AG04450 (cell line): ENCODE measurements around the gene TRIM54. TPM values are rescaled to one million over a fixed set of nuclear protein-coding genes. Genes with fewer than 3 reads are reported as not detected.

Experiments used
- CTCF ChIA-PET: fragments of 300-600, 350-600 bp; formaldehyde crosslinking; extraction: SDS; loops from one replicate; lab custom pipeline; 2022; ENCODE audit warnings: antibody characterized with exemption, inconsistent platforms; lab: Charles Lee
- POLR2A ChIA-PET: fragments of 350-600 bp; formaldehyde crosslinking; extraction: SDS; loops from one replicate; lab custom pipeline; 2021; ENCODE audit warnings: antibody characterized with exemption, inconsistent platforms; lab: Yijun Ruan, JAX
- DNase-seq: peaks from one replicate; pipeline ENCODE4 v3.0.0-alpha.2; 2011; ENCODE audit warnings: low read depth, low spot score
- H3K27ac ChIP-seq: one replicate; pipeline ENCODE4 v1.5.1; 2012; ENCODE audit warnings: low read depth, low read length, control low read depth
- H3K27me3 ChIP-seq: one replicate; pipeline ENCODE4 v1.6.0; 2012; ENCODE audit warnings: low read length; ENCODE audit not compliant: control insufficient read depth, insufficient read depth
- H3K4me3 ChIP-seq: 2 replicates; pipeline ENCODE4 v1.5.1; 2011; ENCODE audit warnings: mild to moderate bottlenecking, low read depth, low read length, control low read depth
- H3K9me3 ChIP-seq: 2 replicates; pipeline ENCODE4 v1.5.1; 2012; ENCODE audit warnings: low read length; ENCODE audit not compliant: control insufficient read depth, insufficient read depth
- CTCF ChIP-seq: IDR thresholded peaks from 2 replicates; pipeline ENCODE4 v1.5.1; 2011; ENCODE audit warnings: low read depth, low read length, control low read depth, inconsistent platforms
- polyA plus RNA-seq: library from polyadenylated mRNA; depleted of rRNA; stranded (reverse); fragments of >200 nt; gene quantifications from 2 replicates; pipeline ENCODE4 v1.2.3, GENCODE V29; 2011

The TRIM54 gene
- polyA plus RNA-seq, 1 experiment: 0.05 TPM

- POLR2A ChIA-PET: interaction anchor here (0.5 kb wide), 1 partner anchor 135 kb away, joined by 4 read pairs; no protein-coding TSS in a partner anchor
- H3K27ac ChIP-seq: no peak overlapping the region
- H3K27me3 ChIP-seq: peaks cover 38% of the 10 kb centered on the region
- no peak overlapping the region for H3K4me3 ChIP-seq
- no peak for TF ChIP-seq CTCF
- no peak for DNase-seq
- H3K9me3 ChIP-seq: peaks cover 5% of the 10 kb centered on the region; the same call in 1 of the 2 replicates
- CTCF ChIA-PET: interaction anchor here (3.1 to 3.9 kb wide), 2 partner anchors 40 to 206 kb away, joined by 24 to 56 read pairs; no protein-coding TSS in a partner anchor
Measured at GRCh38 chr2:27305516-27305915, 23.3 kb downstream of the TRIM54 start.

GRCh38 chr2:27306136-27306535 is 23.9 kb downstream of the TRIM54 start:
- ChIA-PET POLR2A (interaction anchor here (0.5 kb wide), 1 partner anchor 135 kb away, joined by 4 read pairs; no protein-coding TSS in a partner anchor), CTCF (interaction anchor here (3.9 kb wide), 1 partner anchor 207 kb away, joined by 56 read pairs; no protein-coding TSS in a partner anchor)

GRCh38 chr2:27306573-27307286 is 24.5 kb downstream of the TRIM54 start:
- ChIA-PET POLR2A (no interaction called here), CTCF (no interaction called here)
- H3K9me3 ChIP-seq: peaks cover 5% of the 10 kb centered on the region; the same call in 1 of the 2 replicates

More at GRCh38 chr2:27306136-27306535, 23.9 kb downstream of the TRIM54 start:
- DNase-seq: no peak
- H3K27ac ChIP-seq: no peak overlapping the region
- peaks cover 38% of the 10 kb centered on the region for H3K27me3 ChIP-seq
- H3K9me3 ChIP-seq: peaks cover 5% of the 10 kb centered on the region; the same call in 1 of the 2 replicates
- no peak for TF ChIP-seq CTCF
- no peak overlapping the region for H3K4me3 ChIP-seq

GRCh38 chr2:27307287-27307544 is 25.0 kb downstream of the TRIM54 start:
- Histone ChIP-seq H3K27ac (no peak overlapping the region), H3K4me3 (no peak overlapping the region), H3K27me3 (peaks cover 38% of the 10 kb centered on the region), H3K9me3 (peaks cover 5% of the 10 kb centered on the region; the same call in 1 of the 2 replicates)
- ChIA-PET POLR2A (no interaction called here), CTCF (no interaction called here)
- no peak for TF ChIP-seq CTCF
- DNase-seq: no peak

More at GRCh38 chr2:27306573-27307286, 24.5 kb downstream of the TRIM54 start:
- no peak overlapping the region for H3K4me3 ChIP-seq
- H3K27me3 ChIP-seq: peaks cover 38% of the 10 kb centered on the region
- DNase-seq: no peak
- no peak overlapping the region for H3K27ac ChIP-seq
- 0 out of 2 replicates have a peak, but pooled peaks have one; percentile 12 for TF ChIP-seq CTCF
